Osteocyte (in vitro differentiated cells): ENCODE data around the gene WHRN. TPM values are rescaled to one million over a fixed set of nuclear protein-coding genes. Genes with fewer than 3 reads are reported as not detected.
A peak's percentile ranks its signal among the peaks of the same experiment; 100 is the strongest.

Experiments
- DNase-seq: peaks from one replicate; pipeline ENCODE4 v3.0.0; 2021; ENCODE audit warnings: mixed read lengths; ENCODE audit not compliant: unreplicated experiment; ENCODE audit errors: extremely low spot score
- H3K27ac Mint-ChIP-seq: one replicate; pipeline ENCODE4 v1.8.0; 2021; ENCODE audit warnings: mild to moderate bottlenecking, mixed read lengths; ENCODE audit not compliant: unreplicated experiment
- H3K27me3 Mint-ChIP-seq: one replicate; pipeline ENCODE4 v1.8.0; 2021; ENCODE audit warnings: mixed read lengths; ENCODE audit not compliant: unreplicated experiment
- H3K36me3 Mint-ChIP-seq: one replicate; pipeline ENCODE4 v1.8.0; 2021; ENCODE audit warnings: mixed read lengths; ENCODE audit not compliant: unreplicated experiment
- H3K4me1 Mint-ChIP-seq: one replicate; pipeline ENCODE4 v1.8.0; 2021; ENCODE audit warnings: mixed read lengths; ENCODE audit not compliant: unreplicated experiment
- H3K4me3 Mint-ChIP-seq: one replicate; pipeline ENCODE4 v1.8.0; 2021; ENCODE audit warnings: mild to moderate bottlenecking, moderate library complexity, mixed read lengths; ENCODE audit not compliant: unreplicated experiment
- H3K9me3 Mint-ChIP-seq: one replicate; pipeline ENCODE4 v1.8.0; 2021; ENCODE audit warnings: mixed read lengths; ENCODE audit not compliant: unreplicated experiment
- CTCF ChIP-seq: fragments of 200-600 bp; sonication (generic); IDR thresholded peaks from 2 replicates; pipeline ENCODE4 v1.5.0; 2021; ENCODE audit warnings: antibody characterized with exemption, mild to moderate bottlenecking, moderate library complexity
- total RNA-seq: library from RNA; stranded (reverse); gene quantifications from 2 replicates; pipeline ENCODE4 v1.2.1, GENCODE V29; 2021

The WHRN gene
- total RNA-seq, 1 donor from 2014 or later = 12.0 TPM

- DNase-seq = no peak
- H3K27ac Mint-ChIP-seq = no peak overlapping the region
- no peaks in the 10 kb centered on the region for H3K9me3 Mint-ChIP-seq
- no peaks in the 10 kb centered on the region for H3K27me3 Mint-ChIP-seq
- TF ChIP-seq CTCF = no peak
- no peak overlapping the region for H3K4me3 Mint-ChIP-seq
- peaks cover 14% of the 10 kb centered on the region for H3K4me1 Mint-ChIP-seq
- H3K36me3 Mint-ChIP-seq = peaks cover 2% of the 10 kb centered on the region
Measured at GRCh38 chr9:114401344-114401743, 103.9 kb downstream of the WHRN start.

- DNase-seq = no peak
- Mint-ChIP-seq H3K36me3 (peaks cover 2% of the 10 kb centered on the region), H3K27ac (no peak overlapping the region), H3K9me3 (no peaks in the 10 kb centered on the region), H3K4me3 (no peak overlapping the region), H3K4me1 (peaks cover 19% of the 10 kb centered on the region), H3K27me3 (no peaks in the 10 kb centered on the region)
- no peak for TF ChIP-seq CTCF
Measured at GRCh38 chr9:114400772-114401171, 104.5 kb downstream of the WHRN start.

GRCh38 chr9:114400219-114400618 is 105.1 kb downstream of the WHRN start:
- Mint-ChIP-seq H3K36me3 (peaks cover 2% of the 10 kb centered on the region), H3K27me3 (no peaks in the 10 kb centered on the region), H3K27ac (no peak overlapping the region), H3K4me3 (no peak overlapping the region), H3K9me3 (no peaks in the 10 kb centered on the region), H3K4me1 (peaks cover 25% of the 10 kb centered on the region)
- DNase-seq = no peak
- no peak for TF ChIP-seq CTCF

GRCh38 chr9:114399381-114399780 is 105.9 kb downstream of the WHRN start:
- no peak overlapping the region for H3K4me3 Mint-ChIP-seq
- DNase-seq = no peak
- no peaks in the 10 kb centered on the region for H3K27me3 Mint-ChIP-seq
- peaks cover 28% of the 10 kb centered on the region for H3K4me1 Mint-ChIP-seq
- no peaks in the 10 kb centered on the region for H3K9me3 Mint-ChIP-seq
- no peak overlapping the region for H3K27ac Mint-ChIP-seq
- H3K36me3 Mint-ChIP-seq = peaks cover 2% of the 10 kb centered on the region
- no peak for TF ChIP-seq CTCF

- Mint-ChIP-seq H3K27ac (peak overlapping the region; percentile 98), H3K9me3 (no peaks in the 10 kb centered on the region), H3K4me3 (peak overlapping the region; percentile 86), H3K36me3 (peaks cover 2% of the 10 kb centered on the region), H3K27me3 (no peaks in the 10 kb centered on the region), H3K4me1 (peaks cover 30% of the 10 kb centered on the region)
- DNase-seq = peak; percentile 98
- TF ChIP-seq CTCF = no peak
Measured at GRCh38 chr9:114397848-114398605, 107.2 kb downstream of the WHRN start.
